Parathyroid adenoma (tissue), 2 donors: ENCODE data around the gene ITGBL1.

Experiments
- H2AFZ ChIP-seq: fragments of 300-600 bp; sonication (generic); one replicate; pipeline ENCODE4 v1.7.0; 2017; ENCODE audit warnings: antibody characterized with exemption, mild to moderate bottlenecking
- H3K27ac ChIP-seq: fragments of 300-600 bp; sonication (generic); one replicate; pipeline ENCODE4 v1.7.0; 2017
- H3K27me3 ChIP-seq: fragments of 300-600 bp; sonication (generic); one replicate; pipeline ENCODE4 v1.7.0; 2017; ENCODE audit warnings: low read length; ENCODE audit not compliant: control insufficient read depth, insufficient read depth
- H3K36me3 ChIP-seq: fragments of 300-600 bp; sonication (generic); one replicate; pipeline ENCODE4 v1.7.0; 2017; ENCODE audit warnings: low read length; ENCODE audit not compliant: control insufficient read depth, insufficient read depth
- H3K4me1 ChIP-seq: fragments of 300-600 bp; sonication (generic); one replicate; pipeline ENCODE4 v1.7.0; 2017; ENCODE audit warnings: control low read depth
- H3K4me2 ChIP-seq: fragments of 300-600 bp; sonication (generic); one replicate; pipeline ENCODE4 v1.7.0; 2017; ENCODE audit warnings: low read length
- H3K4me3 ChIP-seq: fragments of 300-600 bp; sonication (generic); one replicate; pipeline ENCODE4 v1.7.0; 2017; ENCODE audit warnings: low read depth, low read length
- H3K79me2 ChIP-seq: fragments of 300-600 bp; sonication (generic); one replicate; pipeline ENCODE4 v1.7.0; 2017; ENCODE audit warnings: control low read depth
- H3K9ac ChIP-seq: fragments of 300-600 bp; sonication (generic); one replicate; pipeline ENCODE4 v1.7.0; 2017; ENCODE audit warnings: mild to moderate bottlenecking
- H3K9me3 ChIP-seq: fragments of 300-600 bp; sonication (generic); one replicate; pipeline ENCODE4 v1.7.0; 2017; ENCODE audit warnings: low read length; ENCODE audit not compliant: control insufficient read depth
- TF ChIP-seq, protein P1 (sequence below): fragments of 300-600 bp; sonication (generic); IDR thresholded peaks from one replicate; pipeline ENCODE4 v1.7.0; 2017; ENCODE audit warnings: antibody characterized with exemption, mild to moderate bottlenecking
- donor health status: primary hyperparathyroidism.

The ITGBL1 gene

DNA sequence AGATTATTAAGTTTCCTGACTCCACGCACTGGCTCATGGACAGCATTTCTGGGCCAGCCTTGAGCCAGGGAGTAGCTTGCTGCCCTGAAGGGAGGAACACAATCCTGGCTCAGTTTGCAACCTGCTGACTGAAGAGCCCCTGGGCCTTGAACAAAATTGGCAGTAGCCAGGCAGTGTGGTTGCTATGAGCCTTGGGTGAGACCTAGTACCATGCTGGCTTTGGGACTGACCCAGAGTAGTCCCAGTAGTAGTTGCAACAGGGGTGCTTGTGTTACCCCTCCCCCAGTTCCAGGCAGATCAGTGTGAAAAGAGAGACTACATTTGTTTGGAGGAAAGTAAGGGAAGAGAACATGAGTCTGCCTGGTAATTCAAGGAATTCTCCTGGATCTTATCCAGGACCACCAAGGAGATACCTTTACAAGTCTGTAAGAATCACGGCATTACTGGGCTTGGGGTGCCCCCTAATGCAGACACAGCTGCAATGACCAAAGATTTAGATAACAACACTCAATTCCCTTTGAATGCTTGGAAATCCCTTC, 22.0 kb downstream of the ITGBL1 start:
- no peaks in the 10 kb centered on the region for H3K36me3 ChIP-seq
- TF ChIP-seq, protein P1, sequence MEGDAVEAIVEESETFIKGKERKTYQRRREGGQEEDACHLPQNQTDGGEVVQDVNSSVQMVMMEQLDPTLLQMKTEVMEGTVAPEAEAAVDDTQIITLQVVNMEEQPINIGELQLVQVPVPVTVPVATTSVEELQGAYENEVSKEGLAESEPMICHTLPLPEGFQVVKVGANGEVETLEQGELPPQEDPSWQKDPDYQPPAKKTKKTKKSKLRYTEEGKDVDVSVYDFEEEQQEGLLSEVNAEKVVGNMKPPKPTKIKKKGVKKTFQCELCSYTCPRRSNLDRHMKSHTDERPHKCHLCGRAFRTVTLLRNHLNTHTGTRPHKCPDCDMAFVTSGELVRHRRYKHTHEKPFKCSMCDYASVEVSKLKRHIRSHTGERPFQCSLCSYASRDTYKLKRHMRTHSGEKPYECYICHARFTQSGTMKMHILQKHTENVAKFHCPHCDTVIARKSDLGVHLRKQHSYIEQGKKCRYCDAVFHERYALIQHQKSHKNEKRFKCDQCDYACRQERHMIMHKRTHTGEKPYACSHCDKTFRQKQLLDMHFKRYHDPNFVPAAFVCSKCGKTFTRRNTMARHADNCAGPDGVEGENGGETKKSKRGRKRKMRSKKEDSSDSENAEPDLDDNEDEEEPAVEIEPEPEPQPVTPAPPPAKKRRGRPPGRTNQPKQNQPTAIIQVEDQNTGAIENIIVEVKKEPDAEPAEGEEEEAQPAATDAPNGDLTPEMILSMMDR: no peak
- no peaks in the 10 kb centered on the region for H3K27me3 ChIP-seq
- H3K27ac ChIP-seq: no peak overlapping the region
- H3K9ac ChIP-seq: no peak overlapping the region
- no peak overlapping the region for H3K4me2 ChIP-seq
- no peaks in the 10 kb centered on the region for H3K4me1 ChIP-seq
- no peaks in the 10 kb centered on the region for H3K9me3 ChIP-seq
- no peak overlapping the region for H2AFZ ChIP-seq
- H3K4me3 ChIP-seq: no peak overlapping the region
- no peaks in the 10 kb centered on the region for H3K79me2 ChIP-seq

DNA sequence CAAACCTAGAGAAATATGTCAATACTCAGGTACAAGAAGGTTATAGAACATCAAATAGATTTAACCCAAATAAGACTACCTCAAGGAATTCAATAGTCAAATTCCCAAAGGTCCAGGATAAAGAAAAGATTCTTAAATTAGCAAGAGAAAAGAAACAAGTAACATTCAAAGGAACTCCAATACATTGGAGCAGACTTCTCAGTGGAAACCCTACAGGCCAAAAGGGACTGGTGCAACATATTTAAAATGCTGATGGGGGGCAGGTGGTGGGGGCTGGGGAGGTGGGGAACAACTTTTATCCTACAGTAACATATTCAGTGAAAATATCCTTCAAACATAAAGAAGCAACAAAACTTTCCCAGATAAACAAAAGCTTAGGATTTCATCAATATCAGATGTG, 23.1 kb downstream of the ITGBL1 start:
- Histone ChIP-seq H3K27me3 (no peaks in the 10 kb centered on the region), H3K4me3 (no peak overlapping the region), H3K4me2 (no peak overlapping the region), H3K79me2 (no peaks in the 10 kb centered on the region), H3K9me3 (no peaks in the 10 kb centered on the region), H2AFZ (no peak overlapping the region), H3K9ac (no peak overlapping the region), H3K4me1 (no peaks in the 10 kb centered on the region), H3K36me3 (no peaks in the 10 kb centered on the region), H3K27ac (no peak overlapping the region)
- TF ChIP-seq, protein P1: no peak

DNA sequence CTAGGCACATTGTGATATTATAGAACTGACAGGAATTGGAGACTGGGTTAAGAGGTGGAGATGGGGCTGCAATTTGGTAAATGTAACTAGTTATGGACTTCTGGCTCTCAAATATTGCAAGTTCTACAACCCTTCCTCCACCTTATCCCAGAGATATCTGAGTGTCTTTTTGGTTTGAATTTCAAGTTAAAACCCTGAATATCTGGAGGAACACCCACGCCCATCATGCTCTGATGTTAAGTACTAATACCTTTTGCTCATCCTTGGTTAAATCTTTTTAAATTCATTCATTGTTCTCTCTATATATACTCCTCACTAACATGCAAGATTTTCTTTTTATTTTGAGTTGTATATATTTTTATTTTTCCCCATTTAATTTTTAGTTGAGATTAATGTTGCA, 28.9 kb downstream of the ITGBL1 start:
- no peak overlapping the region for H3K27ac ChIP-seq

DNA sequence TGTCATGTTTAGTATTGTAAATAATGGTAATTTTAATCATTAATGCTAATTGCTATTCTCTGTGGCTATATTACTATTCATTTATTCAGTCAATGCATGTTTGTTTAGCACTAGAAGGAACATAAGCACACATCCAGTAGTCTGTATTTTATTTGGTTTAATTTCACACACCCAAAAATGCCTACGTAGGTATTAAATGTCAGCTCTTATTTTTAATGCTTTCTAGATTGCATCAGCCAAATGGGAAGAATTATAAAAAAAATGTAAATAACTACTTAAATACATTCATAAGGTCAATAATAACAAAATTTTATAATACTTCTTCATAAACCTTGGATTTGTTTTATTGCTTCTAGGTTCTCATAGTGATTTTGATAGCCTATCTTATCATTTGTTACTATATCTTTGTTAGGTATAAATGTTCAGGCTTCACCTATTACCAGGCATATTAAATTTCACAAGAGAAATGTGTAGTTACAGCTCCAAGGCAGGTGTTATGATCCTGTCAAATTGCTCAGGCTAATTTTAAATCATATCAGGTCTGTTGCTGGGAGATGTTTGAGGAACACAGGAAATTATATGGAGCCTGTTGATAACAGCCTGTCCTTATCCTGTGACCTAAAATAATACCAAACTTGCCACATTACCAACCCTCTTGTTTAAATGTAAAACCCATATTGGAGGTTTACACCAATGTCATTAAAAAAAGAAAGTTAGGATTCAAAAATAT, 34.4 kb downstream of the ITGBL1 start:
- Histone ChIP-seq H3K79me2 (no peaks in the 10 kb centered on the region), H3K9me3 (no peaks in the 10 kb centered on the region), H3K4me3 (no peak overlapping the region), H3K27ac (no peak overlapping the region), H3K36me3 (no peaks in the 10 kb centered on the region), H3K27me3 (no peaks in the 10 kb centered on the region), H2AFZ (no peak overlapping the region), H3K9ac (no peak overlapping the region), H3K4me1 (no peaks in the 10 kb centered on the region), H3K4me2 (no peak overlapping the region)
- TF ChIP-seq, protein P1: no peak

More for the DNA sequence above, 28.9 kb downstream of the ITGBL1 start:
- H2AFZ ChIP-seq: no peak overlapping the region
- no peaks in the 10 kb centered on the region for H3K36me3 ChIP-seq
- H3K4me1 ChIP-seq: no peaks in the 10 kb centered on the region
- H3K9ac ChIP-seq: no peak overlapping the region
- H3K9me3 ChIP-seq: no peaks in the 10 kb centered on the region
- H3K4me3 ChIP-seq: no peak overlapping the region
- TF ChIP-seq, protein P1: no peak
- no peak overlapping the region for H3K4me2 ChIP-seq
- H3K27me3 ChIP-seq: no peaks in the 10 kb centered on the region
- H3K79me2 ChIP-seq: no peaks in the 10 kb centered on the region

DNA sequence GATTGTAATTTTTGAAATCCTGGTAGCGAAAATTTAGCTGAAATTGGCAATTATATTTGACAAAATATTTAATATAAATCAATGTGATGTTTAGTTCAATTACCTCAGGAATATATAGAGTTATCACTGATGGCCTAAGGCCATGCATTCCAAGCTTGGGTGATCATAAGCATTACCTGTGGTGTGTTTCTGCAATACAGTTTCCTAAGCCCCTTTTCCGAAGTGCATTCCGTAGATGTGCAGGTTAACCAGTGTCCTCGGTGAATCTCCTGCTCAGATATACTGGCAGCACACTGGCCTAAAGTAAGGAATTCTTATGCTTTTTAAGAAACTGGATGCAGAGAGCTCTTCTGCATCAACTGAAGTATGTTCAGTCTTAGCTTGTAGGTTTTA, 35.0 kb downstream of the ITGBL1 start:
- no peak overlapping the region for H3K4me2 ChIP-seq
- no peak overlapping the region for H3K27ac ChIP-seq
- H3K79me2 ChIP-seq: no peaks in the 10 kb centered on the region
- no peak overlapping the region for H2AFZ ChIP-seq
- no peaks in the 10 kb centered on the region for H3K27me3 ChIP-seq
- TF ChIP-seq, protein P1: no peak
- no peaks in the 10 kb centered on the region for H3K9me3 ChIP-seq
- H3K36me3 ChIP-seq: no peaks in the 10 kb centered on the region
- no peak overlapping the region for H3K4me3 ChIP-seq
- H3K9ac ChIP-seq: no peak overlapping the region
- H3K4me1 ChIP-seq: no peaks in the 10 kb centered on the region
